Astrocyte (in vitro differentiated cells and primary cell): ENCODE measurements around the gene AZGP1. TPM values are rescaled to one million over a fixed set of nuclear protein-coding genes. Genes with fewer than 3 reads are reported as not detected.

Experiments
- DNase-seq: peaks from one replicate; pipeline ENCODE4 v3.0.0-alpha.2; 2010; ENCODE audit warnings: low read depth
- FAIRE-seq: peaks from 2 replicates; lab custom pipeline; 2011; peaks lifted over from hg19 to GRCh38; lab: Jason Lieb, UNC
- H2AFZ ChIP-seq: 2 replicates; pipeline ENCODE4 v1.6.0; 2012; ENCODE audit warnings: low read depth, low read length, inconsistent platforms
- H3K27ac ChIP-seq: 2 replicates; pipeline ENCODE4 v1.5.1; 2011; ENCODE audit warnings: low read depth, low read length, inconsistent platforms
- H3K27me3 ChIP-seq: 2 replicates; pipeline ENCODE4 v1.6.0; 2011; ENCODE audit warnings: low read length, inconsistent platforms; ENCODE audit not compliant: insufficient read depth
- H3K36me3 ChIP-seq: 2 replicates; pipeline ENCODE4 v1.5.1; 2011; ENCODE audit warnings: low read length, inconsistent platforms; ENCODE audit not compliant: insufficient read depth
- H3K4me1 ChIP-seq: 2 replicates; pipeline ENCODE4 v1.5.1; 2011; ENCODE audit warnings: low read length, inconsistent platforms; ENCODE audit not compliant: insufficient read depth
- H3K4me2 ChIP-seq: 2 replicates; pipeline ENCODE4 v1.6.0; 2012; ENCODE audit warnings: low read length, inconsistent platforms
- H3K4me3 ChIP-seq: 2 replicates; pipeline ENCODE4 v1.5.1; 2011; ENCODE audit warnings: low read depth, mild to moderate bottlenecking, low read length, inconsistent platforms; ENCODE audit not compliant: insufficient read depth
- H3K79me2 ChIP-seq: 2 replicates; pipeline ENCODE4 v1.6.0; 2012; ENCODE audit warnings: mild to moderate bottlenecking, low read length, inconsistent platforms; ENCODE audit not compliant: insufficient read depth
- H3K9ac ChIP-seq: 2 replicates; pipeline ENCODE4 v1.6.0; 2012; ENCODE audit warnings: mild to moderate bottlenecking, low read length, inconsistent platforms
- H3K9me3 ChIP-seq: 2 replicates; pipeline ENCODE4 v1.5.1; 2012; ENCODE audit warnings: low read depth, mild to moderate bottlenecking, low read length, inconsistent platforms; ENCODE audit not compliant: insufficient read depth
- H4K20me1 ChIP-seq: 2 replicates; pipeline ENCODE4 v1.6.0; 2012; ENCODE audit warnings: low read length, inconsistent platforms; ENCODE audit not compliant: insufficient read depth
- H3K27ac Mint-ChIP-seq: one replicate; pipeline ENCODE4 v1.8.0; 2021; ENCODE audit warnings: mild to moderate bottlenecking, mixed read lengths; ENCODE audit not compliant: unreplicated experiment
- H3K27me3 Mint-ChIP-seq: one replicate; pipeline ENCODE4 v1.8.0; 2021; ENCODE audit warnings: low read depth, mixed read lengths; ENCODE audit not compliant: unreplicated experiment
- H3K36me3 Mint-ChIP-seq: one replicate; pipeline ENCODE4 v1.8.0; 2021; ENCODE audit warnings: low read depth, mixed read lengths; ENCODE audit not compliant: unreplicated experiment
- H3K4me1 Mint-ChIP-seq: one replicate; pipeline ENCODE4 v1.8.0; 2021; ENCODE audit warnings: low read depth, mixed read lengths; ENCODE audit not compliant: unreplicated experiment
- H3K4me3 Mint-ChIP-seq: one replicate; pipeline ENCODE4 v1.8.0; 2021; ENCODE audit warnings: mild to moderate bottlenecking, moderate library complexity, mixed read lengths; ENCODE audit not compliant: unreplicated experiment
- H3K9me3 Mint-ChIP-seq: one replicate; pipeline ENCODE4 v1.8.0; 2021; ENCODE audit warnings: mild to moderate bottlenecking, mixed read lengths; ENCODE audit not compliant: unreplicated experiment
- CTCF ChIP-seq: IDR thresholded peaks from 2 replicates; pipeline ENCODE4 v1.5.1; 2011; ENCODE audit warnings: low read depth, mild to moderate bottlenecking, inconsistent platforms, low read length, moderate library complexity; ENCODE audit not compliant: insufficient read depth
- EZH2 ChIP-seq: IDR thresholded peaks from 2 replicates; pipeline ENCODE4 v1.6.1; 2012; ENCODE audit warnings: mild to moderate bottlenecking, low read length, inconsistent platforms; ENCODE audit not compliant: insufficient read depth
- total RNA-seq: library from RNA; stranded (reverse); gene quantifications from 2 replicates; pipeline ENCODE4 v1.2.1, GENCODE V29; 2021

AZGP1 gene
- total RNA-seq, 1 donor from 2014 or later = not detected

- H3K4me1 Mint-ChIP-seq = peaks cover 12% of the 10 kb centered on the region
- H3K4me2 ChIP-seq = peak overlapping the region; percentile 90
Measured at GRCh38 chr7:100017875-100018274, 42.0 kb upstream of the AZGP1 start.

GRCh38 chr7:100017300-100017699 lies 41.5 kb upstream of the AZGP1 start:
- H4K20me1 ChIP-seq = peaks cover 54% of the 10 kb centered on the region
- no peaks in the 10 kb centered on the region for H3K9me3 Mint-ChIP-seq
- H3K27ac ChIP-seq = no peak overlapping the region
- no peak overlapping the region for H3K9ac ChIP-seq
- H3K4me2 ChIP-seq = peak overlapping the region; percentile 90
- H3K79me2 ChIP-seq = peaks cover 70% of the 10 kb centered on the region
- peaks cover 5% of the 10 kb centered on the region for H3K36me3 ChIP-seq
- peak overlapping the region; percentile 77 for H3K27ac Mint-ChIP-seq
- H3K4me3 Mint-ChIP-seq = peak overlapping the region; percentile 94
- FAIRE-seq (no peak), DNase-seq (no peak)
- H3K27me3 ChIP-seq = no peaks in the 10 kb centered on the region
- no peak overlapping the region for H2AFZ ChIP-seq
- H3K4me3 ChIP-seq = no peak overlapping the region
- H3K36me3 Mint-ChIP-seq = peaks cover 3% of the 10 kb centered on the region
- H3K4me1 ChIP-seq = peaks cover 13% of the 10 kb centered on the region
- H3K27me3 Mint-ChIP-seq = no peaks in the 10 kb centered on the region
- no peaks in the 10 kb centered on the region for H3K9me3 ChIP-seq
- H3K4me1 Mint-ChIP-seq = peaks cover 12% of the 10 kb centered on the region
- TF ChIP-seq EZH2 = no peak
- TF ChIP-seq CTCF = no peak

More at GRCh38 chr7:100017875-100018274, 42.0 kb upstream of the AZGP1 start:
- Mint-ChIP-seq H3K27me3 (no peaks in the 10 kb centered on the region), H3K36me3 (peaks cover 4% of the 10 kb centered on the region), H3K27ac (no peak overlapping the region), H3K4me3 (peak overlapping the region; percentile 45), H3K9me3 (no peaks in the 10 kb centered on the region)
- H3K4me3 ChIP-seq = no peak overlapping the region
- H3K27ac ChIP-seq = no peak overlapping the region
- H4K20me1 ChIP-seq = peaks cover 60% of the 10 kb centered on the region
- H3K9me3 ChIP-seq = no peaks in the 10 kb centered on the region
- H3K4me1 ChIP-seq = peaks cover 13% of the 10 kb centered on the region
- no peak for TF ChIP-seq EZH2
- no peak for FAIRE-seq
- peaks cover 76% of the 10 kb centered on the region for H3K79me2 ChIP-seq
- H3K36me3 ChIP-seq = peaks cover 5% of the 10 kb centered on the region
- H3K27me3 ChIP-seq = no peaks in the 10 kb centered on the region
- H2AFZ ChIP-seq = no peak overlapping the region
- DNase-seq = no peak
- H3K9ac ChIP-seq = no peak overlapping the region

- peaks cover 5% of the 10 kb centered on the region for H3K36me3 ChIP-seq
- peak overlapping the region; percentile 94 for H3K4me3 Mint-ChIP-seq
- no peak for FAIRE-seq
- H3K4me1 ChIP-seq = peaks cover 13% of the 10 kb centered on the region
- peaks cover 45% of the 10 kb centered on the region for H4K20me1 ChIP-seq
- peak overlapping the region; percentile 99 for H3K9ac ChIP-seq
- no peak overlapping the region for H2AFZ ChIP-seq
- peak overlapping the region; percentile 84 for H3K4me3 ChIP-seq
- no peaks in the 10 kb centered on the region for H3K36me3 Mint-ChIP-seq
- DNase-seq = no peak
- H3K79me2 ChIP-seq = peaks cover 61% of the 10 kb centered on the region
- H3K9me3 ChIP-seq = no peaks in the 10 kb centered on the region
- no peaks in the 10 kb centered on the region for H3K27me3 ChIP-seq
- no peaks in the 10 kb centered on the region for H3K9me3 Mint-ChIP-seq
- H3K27ac Mint-ChIP-seq = peak overlapping the region; percentile 98
- H3K27ac ChIP-seq = peak overlapping the region; percentile 96
- H3K4me2 ChIP-seq = peak overlapping the region; percentile 90
- H3K4me1 Mint-ChIP-seq = peaks cover 12% of the 10 kb centered on the region
- TF ChIP-seq CTCF (no peak), EZH2 (no peak)
- H3K27me3 Mint-ChIP-seq = no peaks in the 10 kb centered on the region
Measured at GRCh38 chr7:100016215-100016901, 40.5 kb upstream of the AZGP1 start.
